Measurements from ENCODE around the gene MYO9B.

Gene MYO9B, protein sequence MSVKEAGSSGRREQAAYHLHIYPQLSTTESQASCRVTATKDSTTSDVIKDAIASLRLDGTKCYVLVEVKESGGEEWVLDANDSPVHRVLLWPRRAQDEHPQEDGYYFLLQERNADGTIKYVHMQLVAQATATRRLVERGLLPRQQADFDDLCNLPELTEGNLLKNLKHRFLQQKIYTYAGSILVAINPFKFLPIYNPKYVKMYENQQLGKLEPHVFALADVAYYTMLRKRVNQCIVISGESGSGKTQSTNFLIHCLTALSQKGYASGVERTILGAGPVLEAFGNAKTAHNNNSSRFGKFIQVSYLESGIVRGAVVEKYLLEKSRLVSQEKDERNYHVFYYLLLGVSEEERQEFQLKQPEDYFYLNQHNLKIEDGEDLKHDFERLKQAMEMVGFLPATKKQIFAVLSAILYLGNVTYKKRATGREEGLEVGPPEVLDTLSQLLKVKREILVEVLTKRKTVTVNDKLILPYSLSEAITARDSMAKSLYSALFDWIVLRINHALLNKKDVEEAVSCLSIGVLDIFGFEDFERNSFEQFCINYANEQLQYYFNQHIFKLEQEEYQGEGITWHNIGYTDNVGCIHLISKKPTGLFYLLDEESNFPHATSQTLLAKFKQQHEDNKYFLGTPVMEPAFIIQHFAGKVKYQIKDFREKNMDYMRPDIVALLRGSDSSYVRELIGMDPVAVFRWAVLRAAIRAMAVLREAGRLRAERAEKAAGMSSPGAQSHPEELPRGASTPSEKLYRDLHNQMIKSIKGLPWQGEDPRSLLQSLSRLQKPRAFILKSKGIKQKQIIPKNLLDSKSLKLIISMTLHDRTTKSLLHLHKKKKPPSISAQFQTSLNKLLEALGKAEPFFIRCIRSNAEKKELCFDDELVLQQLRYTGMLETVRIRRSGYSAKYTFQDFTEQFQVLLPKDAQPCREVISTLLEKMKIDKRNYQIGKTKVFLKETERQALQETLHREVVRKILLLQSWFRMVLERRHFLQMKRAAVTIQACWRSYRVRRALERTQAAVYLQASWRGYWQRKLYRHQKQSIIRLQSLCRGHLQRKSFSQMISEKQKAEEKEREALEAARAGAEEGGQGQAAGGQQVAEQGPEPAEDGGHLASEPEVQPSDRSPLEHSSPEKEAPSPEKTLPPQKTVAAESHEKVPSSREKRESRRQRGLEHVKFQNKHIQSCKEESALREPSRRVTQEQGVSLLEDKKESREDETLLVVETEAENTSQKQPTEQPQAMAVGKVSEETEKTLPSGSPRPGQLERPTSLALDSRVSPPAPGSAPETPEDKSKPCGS (N-terminal part only)

GRCh38 chr19:17075035-17075863 lies at the start of gene MYO9B, which contains the start of gene HAUS8:
MYO9B (plus strand) TSS chr19:17075777; CDS start chr19:17101718, 25,941 bp downstream.
HAUS8 (minus strand) TSS chr19:17075452; CDS start chr19:17075422, 30 bp downstream.
- DNase-seq (ENCODE audit: low spot score) = peak; percentile 96

DNA sequence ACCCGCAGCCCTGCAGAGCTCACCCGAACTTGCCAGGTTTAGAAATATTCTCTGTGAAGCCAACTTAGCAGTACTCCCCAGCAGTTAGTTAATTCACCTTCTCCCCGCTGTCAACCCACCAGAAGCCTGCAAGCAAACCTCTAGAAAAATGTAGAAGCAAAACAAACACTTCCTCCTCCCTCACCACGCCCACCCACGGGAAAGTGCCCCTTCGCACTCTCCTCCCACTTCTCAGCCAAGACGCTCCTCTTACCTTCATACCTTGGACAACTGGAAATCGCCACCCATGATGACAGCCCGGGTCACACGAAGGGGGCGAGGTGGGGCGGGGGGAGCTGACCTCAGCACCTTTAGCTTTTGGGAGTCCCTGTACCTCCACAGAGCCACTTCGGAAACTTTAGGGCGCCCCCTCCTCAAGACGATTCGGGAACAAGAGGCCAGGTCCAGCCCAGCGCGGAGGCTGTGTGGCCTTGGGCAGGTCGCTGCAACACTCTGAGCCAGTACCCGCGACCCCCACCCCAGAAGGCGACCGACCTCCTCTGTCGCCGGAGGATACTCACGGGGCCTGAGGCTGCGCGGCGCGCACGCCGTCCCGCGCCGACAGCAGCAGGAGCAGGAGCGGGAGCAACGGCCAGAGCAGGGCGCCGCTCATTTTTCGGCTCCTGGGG lies 49.5 kb upstream of the MYO9B start:
- no peak for DNase-seq (ENCODE audit: low spot score)

- no peak for DNase-seq (ENCODE audit: low spot score)
These were observed 48.7 kb upstream of the MYO9B start, which contains the start of gene CPAMD8 for GRCh38 chr19:17026706-17027534. CPAMD8 (minus strand) TSS chr19:17026810; CDS start chr19:17026642, 168 bp downstream.

- no peak for DNase-seq (ENCODE audit: low spot score)
These were observed 48.0 kb upstream of the MYO9B start for GRCh38 chr19:17027535-17027975.

DNA sequence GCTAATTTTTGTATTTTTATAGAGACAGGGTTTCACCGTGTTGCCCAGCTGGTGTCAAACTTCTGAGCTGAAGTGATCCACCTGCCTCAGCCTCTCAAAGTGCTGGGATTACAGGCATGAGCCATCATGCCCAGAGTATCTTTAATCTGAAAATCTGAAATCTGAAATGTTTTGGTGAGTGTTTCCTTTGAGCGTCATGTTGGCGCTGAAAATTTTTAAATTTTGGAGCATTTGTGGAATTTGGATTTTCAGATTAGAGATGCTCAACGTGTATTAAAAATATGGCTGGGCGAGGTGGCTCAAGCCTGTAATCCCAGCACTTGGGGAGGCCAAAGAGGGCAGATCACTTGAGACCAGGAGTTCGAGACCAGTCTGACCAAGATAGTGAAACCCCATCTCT lies 43.8 kb upstream of the MYO9B start:
- no peak for DNase-seq (ENCODE audit: low spot score)

DNA sequence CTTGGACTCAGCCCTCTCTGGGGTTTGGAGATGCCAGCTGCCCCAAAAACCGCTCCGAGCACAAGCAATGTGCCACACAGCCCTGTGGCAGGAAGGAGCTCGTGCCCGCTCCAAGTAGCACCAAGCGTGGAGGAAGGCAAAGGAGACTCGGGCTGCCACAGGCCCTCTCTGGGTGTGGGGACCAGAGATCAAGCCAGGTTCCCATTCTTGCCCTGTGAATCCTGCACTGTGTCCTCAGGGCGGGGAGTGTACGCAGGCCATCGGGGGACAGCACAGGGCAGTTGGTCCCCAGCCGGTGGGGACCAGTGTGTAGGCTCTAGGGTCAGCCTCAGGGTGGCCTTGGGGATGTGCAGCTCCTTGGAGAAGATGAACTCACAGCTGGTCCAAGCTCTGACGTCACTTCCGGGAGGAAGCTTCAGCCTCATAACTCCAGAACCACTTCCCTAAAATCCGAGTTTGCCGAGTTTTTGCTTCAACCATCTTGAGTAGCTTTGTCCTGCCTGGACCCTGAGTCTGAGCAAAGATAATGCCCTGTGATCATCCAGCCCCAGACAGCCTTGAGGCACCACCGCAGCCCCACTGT lies 39.6 kb upstream of the MYO9B start:
- no peak for DNase-seq (ENCODE audit: low spot score)

GRCh38 chr19:17036640-17037039 lies 38.9 kb upstream of the MYO9B start:
- no peak for DNase-seq (ENCODE audit: low spot score)

DNA sequence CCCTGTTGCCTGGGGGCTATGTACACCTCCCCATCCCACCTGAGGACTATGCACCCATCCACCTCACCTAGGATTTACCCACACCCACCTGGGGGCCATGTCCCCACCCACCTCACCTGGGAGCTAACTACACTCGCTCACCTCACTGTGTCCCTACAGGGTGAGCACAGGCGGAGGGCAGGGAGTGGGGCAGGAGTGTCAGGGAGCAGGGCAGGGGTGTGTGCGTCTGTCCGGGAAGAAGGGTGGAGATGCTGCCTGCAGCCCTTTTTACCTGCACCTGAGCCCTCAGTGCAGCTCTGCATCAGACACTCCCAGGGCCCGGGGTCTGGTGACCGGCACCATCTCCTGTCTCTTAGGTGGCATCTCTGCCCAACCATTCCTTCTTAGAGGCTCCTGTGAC lies 38.4 kb upstream of the MYO9B start:
- no peak for DNase-seq (ENCODE audit: low spot score)

DNA sequence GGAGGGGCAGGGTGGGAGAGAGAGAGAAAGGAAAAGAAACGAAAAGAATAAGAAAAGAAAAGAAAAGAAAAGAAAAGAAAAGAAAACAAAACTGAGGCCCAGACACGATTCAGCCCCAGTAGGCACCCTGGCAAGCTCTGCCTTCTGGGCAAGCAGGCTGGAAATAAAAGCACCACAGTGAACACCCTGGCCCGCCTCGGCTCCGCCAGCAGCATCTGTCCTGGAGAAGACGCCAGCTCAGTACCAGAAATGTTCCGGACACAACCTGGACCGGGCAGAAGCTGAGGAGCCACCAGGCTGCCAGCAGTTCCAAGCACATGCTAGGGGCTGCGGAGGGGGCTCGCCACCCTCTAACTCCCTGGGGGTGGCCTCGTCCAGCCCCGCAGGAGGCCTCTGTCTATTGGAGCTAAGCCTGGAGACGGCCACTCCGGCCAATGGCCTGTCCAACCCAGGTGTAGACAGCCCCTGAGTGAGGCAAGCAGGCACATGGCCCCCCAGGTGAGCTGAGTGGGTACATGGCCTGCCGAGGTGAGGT lies 37.5 kb upstream of the MYO9B start:
- DNase-seq (ENCODE audit: low spot score) = no peak

DNA sequence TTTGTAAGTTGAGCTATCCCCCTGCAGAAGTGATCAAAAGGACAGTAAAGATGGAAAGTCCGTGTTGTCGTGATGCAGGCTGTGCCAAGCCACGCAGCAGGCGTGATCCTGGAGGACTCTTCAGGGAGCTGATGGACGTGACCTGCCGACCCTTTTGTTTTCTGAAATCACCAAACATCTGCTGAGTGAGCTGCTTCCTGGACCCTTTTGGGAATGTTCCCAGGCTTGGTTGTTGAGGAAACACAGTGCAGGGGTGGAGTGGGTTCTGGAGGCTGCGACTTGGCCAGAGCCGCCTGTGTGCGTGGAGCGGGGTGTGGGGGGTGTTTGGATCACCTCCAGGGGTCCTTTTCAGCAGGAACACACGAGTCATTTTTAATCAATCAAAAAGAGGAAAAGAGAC lies 33.6 kb upstream of the MYO9B start:
- DNase-seq (ENCODE audit: low spot score) = no peak

DNA sequence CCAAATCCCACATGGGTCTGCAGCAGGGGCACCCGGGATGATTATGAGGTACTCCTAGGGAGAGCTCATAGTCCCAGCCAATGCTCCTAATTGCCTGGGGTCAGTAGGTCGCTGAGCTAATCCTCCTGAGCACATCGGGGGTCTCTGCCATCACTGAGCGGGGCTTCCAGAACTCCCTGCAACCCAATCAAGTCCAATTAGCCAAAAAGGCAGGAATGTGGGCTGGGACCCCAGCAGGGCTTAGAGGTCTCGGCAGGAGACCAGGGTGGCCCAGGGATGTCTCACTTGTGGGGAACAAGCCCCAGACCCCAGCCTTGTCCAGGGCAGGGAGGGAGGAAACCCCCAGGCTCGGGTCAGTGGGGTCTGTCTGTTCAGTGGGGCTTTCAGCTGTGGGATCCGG lies 31.8 kb upstream of the MYO9B start:
- DNase-seq (ENCODE audit: low spot score) = no peak

DNA sequence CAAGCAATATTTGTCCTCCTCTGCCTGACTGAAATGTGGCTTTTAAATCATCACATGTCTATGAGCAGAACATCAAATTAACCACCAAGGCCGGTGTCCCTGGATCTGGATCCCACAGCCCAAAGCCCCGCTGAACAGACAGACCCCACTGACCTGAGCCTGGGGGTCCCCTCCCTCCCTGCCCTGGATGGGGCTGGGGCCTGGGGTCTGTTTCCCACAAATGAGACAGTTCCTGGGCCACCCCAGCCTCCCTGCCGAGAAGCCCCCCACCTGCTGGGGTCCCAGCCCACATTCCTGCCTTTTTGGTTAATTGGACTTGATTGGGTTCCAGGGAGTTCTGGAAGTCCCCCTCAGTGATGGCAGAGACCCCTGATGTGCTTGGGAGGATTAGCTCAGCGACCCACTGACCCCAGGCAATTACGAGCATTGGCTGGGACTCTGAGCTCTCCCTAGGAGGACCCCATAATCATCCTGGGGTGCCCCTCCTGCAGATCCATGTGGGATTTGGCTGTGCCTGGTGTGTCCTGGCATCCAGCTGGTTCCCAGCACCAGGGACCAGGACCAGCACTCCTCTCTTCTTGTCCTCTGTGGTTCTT lies 29.6 kb upstream of the MYO9B start:
- no peak for DNase-seq (ENCODE audit: low spot score)

DNA sequence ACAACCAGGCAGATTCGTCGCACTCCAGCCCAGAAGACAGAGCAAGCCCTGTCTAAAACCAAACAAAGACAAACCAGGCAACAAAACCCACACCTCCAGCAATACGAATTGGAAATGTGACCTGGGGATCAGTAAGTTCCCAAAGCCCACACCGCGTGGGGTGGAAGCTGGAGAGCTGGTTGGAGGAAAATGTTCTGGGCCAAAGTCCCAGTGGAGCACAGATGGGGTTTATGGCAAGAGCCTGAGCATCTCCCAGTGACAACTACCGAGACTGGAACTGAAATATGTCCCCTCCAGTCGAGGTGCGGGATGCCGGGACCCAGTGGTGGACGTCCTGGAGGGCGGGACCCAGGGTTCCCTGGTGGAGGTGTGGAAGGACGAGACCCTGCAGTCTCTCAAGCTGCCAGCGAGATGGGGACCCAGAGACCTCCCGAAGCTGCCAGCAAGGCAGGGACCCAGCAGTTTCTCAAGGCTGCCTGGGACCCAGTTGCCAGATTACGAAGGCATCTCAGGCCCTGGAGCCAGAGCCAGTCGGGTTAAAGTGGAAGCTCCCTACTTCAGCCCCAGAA lies 26.6 kb upstream of the MYO9B start:
- DNase-seq (ENCODE audit: low spot score) = no peak

DNA sequence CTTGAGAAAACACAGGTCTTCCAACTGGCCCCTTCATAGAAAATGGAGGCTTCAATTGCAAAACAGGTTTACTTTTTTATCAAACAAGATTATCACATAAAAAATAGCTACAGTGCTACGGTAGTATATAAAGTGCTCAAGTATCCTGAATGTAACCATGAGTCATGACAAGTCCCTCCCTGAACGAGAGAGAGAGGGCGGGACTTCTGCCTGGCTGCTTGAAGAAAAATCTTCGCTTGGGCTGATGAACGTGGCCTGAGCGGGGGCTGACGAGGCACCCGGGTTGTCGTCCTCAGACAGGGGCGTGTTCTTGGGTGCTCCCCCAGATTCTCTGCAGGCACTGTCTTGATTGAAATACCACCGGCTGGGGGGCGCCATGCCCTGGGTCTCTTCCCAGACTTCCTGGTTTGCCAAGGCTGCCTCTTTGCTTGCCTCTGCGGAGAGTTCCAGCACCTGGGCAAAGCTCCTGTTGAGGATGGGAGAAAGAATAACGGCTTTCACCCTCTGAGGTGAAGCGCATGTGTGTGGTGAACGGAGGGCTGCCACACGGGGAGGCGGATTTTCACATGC lies 25.8 kb upstream of the MYO9B start:
- no peak for DNase-seq (ENCODE audit: low spot score)

- peak; percentile 51 for DNase-seq (ENCODE audit: low spot score)
These were observed 23.1 kb upstream of the MYO9B start for GRCh38 chr19:17052439-17052838.

GRCh38 chr19:17054746-17055145 lies 20.8 kb upstream of the MYO9B start:
- DNase-seq (ENCODE audit: low spot score) = no peak

GRCh38 chr19:17055636-17056035 lies 19.9 kb upstream of the MYO9B start:
- no peak for DNase-seq (ENCODE audit: low spot score)

DNA sequence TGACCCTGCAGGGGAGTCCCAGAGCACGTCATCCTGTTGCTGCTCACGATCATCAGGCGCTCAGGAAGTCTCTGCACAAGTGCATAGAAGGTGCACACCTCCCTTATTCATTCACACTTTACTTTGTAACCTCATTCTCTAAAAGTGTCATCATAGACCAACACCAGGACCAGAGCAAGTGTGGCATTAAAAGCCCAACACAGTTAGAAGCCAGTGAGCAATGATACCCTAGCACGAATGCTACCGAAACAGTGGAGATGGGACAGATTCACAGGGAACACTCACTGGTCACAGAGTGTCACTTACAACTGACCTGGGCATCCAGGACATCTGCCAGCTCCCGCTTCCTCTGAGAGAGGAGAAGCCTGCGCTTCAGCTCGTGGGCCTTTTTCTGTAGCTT lies 17.3 kb upstream of the MYO9B start:
- no peak for DNase-seq (ENCODE audit: low spot score)
